T-helper 17 cell (primary cell): ENCODE results near the gene ETV1. TPM values are rescaled to one million over a fixed set of nuclear protein-coding genes. Genes with fewer than 3 reads are reported as not detected.
A peak's percentile ranks its signal among the peaks of the same experiment; 100 is the strongest.

ENCODE experiments used
- ATAC-seq: fragments of 150-1000 bp; cut with Tn5 transposase; 2 replicates; pipeline ENCODE4 v1.10.0; 2021; ENCODE audit warnings: mild to moderate bottlenecking, moderate library complexity
- DNase-seq, 3 donors: peaks; one replicate each; pipeline versions ENCODE4 v3.0.0 to v3.0.0-alpha.2; 2020 to 2021
- H3K9me3 ChIP-seq: one replicate; pipeline ENCODE4 v1.7.0; 2013; ENCODE audit warnings: low read length, mild to moderate bottlenecking; ENCODE audit not compliant: control insufficient read depth, poor library complexity, severe bottlenecking
- H3K27ac Mint-ChIP-seq: one replicate; pipeline ENCODE4 v1.8.0; 2022; ENCODE audit warnings: mild to moderate bottlenecking, moderate library complexity, mixed read lengths
- H3K27me3 Mint-ChIP-seq: one replicate; pipeline ENCODE4 v1.8.0; 2022; ENCODE audit warnings: mixed read lengths
- H3K36me3 Mint-ChIP-seq: one replicate; pipeline ENCODE4 v1.8.0; 2022; ENCODE audit warnings: low read depth, mixed read lengths
- H3K4me1 Mint-ChIP-seq: one replicate; pipeline ENCODE4 v1.8.0; 2022; ENCODE audit warnings: mild to moderate bottlenecking, mixed read lengths
- H3K4me3 Mint-ChIP-seq: one replicate; pipeline ENCODE4 v1.8.0; 2022; ENCODE audit warnings: mild to moderate bottlenecking, moderate library complexity, mixed read lengths
- total RNA-seq, 4 donors: library from RNA in 2 of 4; stranded (reverse) in 2 of 4; gene quantifications; one replicate each; pipeline ENCODE4 v1.2.3 and lab custom pipeline; 2022 to 2026

ETV1 gene
- total RNA-seq, 2 donors from 2014 or later: 0.55 TPM; not detected in 1

DNA sequence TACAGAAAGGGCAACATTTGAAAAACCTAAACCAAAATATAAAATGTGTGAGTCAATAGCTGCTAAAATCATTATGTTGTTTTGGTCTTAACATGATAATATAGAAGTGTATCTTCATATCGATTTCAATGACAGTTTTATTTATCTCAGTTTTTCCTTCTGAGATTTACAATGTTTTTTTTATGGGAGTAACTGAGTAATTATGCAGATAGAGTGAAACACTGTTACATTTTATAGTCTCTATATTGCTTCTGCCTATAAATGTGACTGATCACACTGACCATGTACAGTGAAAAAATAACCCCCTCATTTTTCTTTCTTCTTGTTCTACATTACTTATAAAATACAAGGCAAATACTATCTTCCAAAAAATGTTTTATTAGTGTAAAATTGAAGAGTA, 81.6 kb downstream of the ETV1 start:
- no peaks in the 10 kb centered on the region for H3K9me3 ChIP-seq
- peak overlapping the region; percentile 76 for H3K27ac Mint-ChIP-seq
- no peaks in the 10 kb centered on the region for H3K36me3 Mint-ChIP-seq
- peaks cover 26% of the 10 kb centered on the region for H3K4me1 Mint-ChIP-seq
- H3K4me3 Mint-ChIP-seq: no peak overlapping the region
- DNase-seq (no peak), ATAC-seq (no peak)
- H3K27me3 Mint-ChIP-seq: no peaks in the 10 kb centered on the region

DNA sequence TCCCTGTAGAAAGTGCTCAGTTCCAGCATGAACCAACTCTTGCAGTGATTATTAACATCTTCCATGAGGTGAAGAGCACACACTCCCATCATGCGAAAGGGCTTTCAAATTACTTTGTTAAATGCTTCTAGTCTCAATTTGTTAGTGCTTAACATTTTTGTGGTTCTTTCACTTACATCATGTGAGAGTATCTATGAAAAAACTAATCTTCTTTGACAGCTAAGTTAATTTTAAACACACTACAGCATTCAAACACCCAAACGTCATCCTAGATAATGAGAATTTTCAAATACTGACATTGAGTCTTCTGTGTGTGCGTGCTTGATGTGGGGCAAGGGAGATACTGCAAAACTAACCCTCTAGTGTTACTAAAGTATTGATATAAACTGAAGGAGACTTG, 84.8 kb downstream of the ETV1 start:
- ATAC-seq (no peak), DNase-seq (no peak)
- no peaks in the 10 kb centered on the region for H3K9me3 ChIP-seq
- Mint-ChIP-seq H3K36me3 (no peaks in the 10 kb centered on the region), H3K27ac (no peak overlapping the region), H3K4me1 (peaks cover 17% of the 10 kb centered on the region), H3K27me3 (no peaks in the 10 kb centered on the region), H3K4me3 (no peak overlapping the region)

DNA sequence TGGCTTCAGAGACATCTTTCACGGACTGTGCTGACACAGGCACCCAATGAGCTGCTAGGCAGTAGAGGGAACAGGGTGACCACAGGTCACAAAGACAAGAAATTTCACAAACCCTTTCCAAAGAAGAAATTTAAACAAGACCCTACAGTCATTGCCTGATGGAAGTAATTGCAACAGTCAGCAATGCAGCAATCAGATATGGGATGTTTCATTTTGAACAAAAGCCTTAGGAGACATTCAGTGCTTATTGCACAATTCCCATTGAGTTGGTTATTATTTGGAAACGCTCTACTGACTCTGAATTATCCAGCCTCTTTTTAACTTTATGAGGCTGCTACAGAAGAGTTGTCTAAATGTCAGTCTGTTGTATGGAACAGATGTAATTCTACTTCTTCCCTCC, 85.5 kb downstream of the ETV1 start:
- H3K27me3 Mint-ChIP-seq: no peaks in the 10 kb centered on the region
- no peak overlapping the region for H3K27ac Mint-ChIP-seq
- H3K4me1 Mint-ChIP-seq: peaks cover 12% of the 10 kb centered on the region
- H3K4me3 Mint-ChIP-seq: no peak overlapping the region
- DNase-seq: no peak
- H3K9me3 ChIP-seq: no peaks in the 10 kb centered on the region
- H3K36me3 Mint-ChIP-seq: no peaks in the 10 kb centered on the region
- ATAC-seq: no peak

DNA sequence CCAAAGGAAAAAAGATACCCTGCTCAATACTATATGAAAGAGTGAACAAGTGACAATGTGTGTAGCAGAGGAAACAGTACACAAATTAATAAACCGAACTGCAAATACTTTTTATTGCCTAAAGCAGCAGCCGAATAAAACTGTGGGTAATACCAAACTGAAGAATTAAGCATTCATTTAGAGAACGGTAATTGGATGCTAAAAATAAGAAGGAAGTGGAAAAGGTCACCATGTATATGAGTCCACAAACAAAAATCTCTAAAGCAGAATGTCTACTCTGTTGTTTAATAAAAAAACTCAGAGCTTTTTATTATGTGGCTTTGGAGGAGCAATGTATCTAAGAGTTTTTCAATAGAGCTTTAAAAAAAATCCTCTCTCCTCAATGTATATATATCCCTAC, 87.9 kb downstream of the ETV1 start:
- H3K4me3 Mint-ChIP-seq: no peak overlapping the region
- ATAC-seq: no peak
- no peak for DNase-seq
- H3K4me1 Mint-ChIP-seq: no peaks in the 10 kb centered on the region
- no peaks in the 10 kb centered on the region for H3K9me3 ChIP-seq
- no peaks in the 10 kb centered on the region for H3K36me3 Mint-ChIP-seq
- no peak overlapping the region for H3K27ac Mint-ChIP-seq
- H3K27me3 Mint-ChIP-seq: no peaks in the 10 kb centered on the region

DNA sequence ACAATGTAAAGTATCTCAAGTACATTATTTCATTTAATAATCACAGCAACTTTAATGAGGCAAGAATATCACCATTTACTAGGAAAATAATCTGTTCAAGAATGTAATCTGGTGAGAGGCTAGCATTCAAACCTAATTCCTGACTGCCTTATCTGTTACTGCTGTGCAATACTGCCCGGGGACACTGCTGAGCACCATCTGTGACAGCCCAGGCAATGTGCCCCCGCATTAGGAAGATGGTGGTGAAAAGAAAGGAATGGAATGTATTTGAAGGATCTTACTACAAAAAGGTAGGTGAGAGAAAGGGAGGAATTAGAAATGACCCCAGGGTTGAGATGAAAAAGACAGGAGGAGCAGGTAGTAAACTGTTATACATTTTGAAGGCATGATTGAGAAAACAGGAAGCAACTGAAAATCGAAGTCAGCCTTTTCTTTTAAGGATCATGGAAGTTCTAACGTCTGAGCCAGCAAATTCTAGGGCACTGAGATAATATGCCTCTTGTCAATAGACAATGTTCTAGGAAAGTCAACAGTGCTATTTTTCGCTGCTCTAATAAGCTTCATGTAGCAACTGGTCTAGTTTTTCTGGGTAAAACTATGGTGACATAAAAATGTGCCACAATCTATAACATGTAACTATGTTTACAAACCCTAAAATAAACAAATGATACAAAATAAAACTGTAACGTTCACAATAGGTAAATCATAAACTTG, 90.4 kb downstream of the ETV1 start:
- no peak overlapping the region for H3K4me3 Mint-ChIP-seq

DNA sequence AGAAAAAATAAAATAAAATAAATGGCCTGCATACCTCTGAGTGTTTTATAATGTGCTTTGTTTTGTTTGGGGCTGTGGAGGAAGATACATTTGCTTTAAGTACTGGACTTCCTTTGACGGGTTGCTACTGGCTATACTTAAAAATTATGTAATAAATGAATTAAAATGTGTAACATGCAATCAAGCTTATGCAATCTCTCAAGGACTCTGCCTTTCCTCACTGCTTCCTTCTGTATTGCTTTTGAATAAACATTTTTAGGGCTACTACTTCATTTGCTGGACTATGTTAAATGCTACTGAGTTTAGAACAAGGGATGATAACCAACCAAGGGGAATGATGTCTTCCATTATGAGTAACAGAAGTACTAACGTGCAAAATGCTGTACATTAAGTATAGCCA, 91.6 kb downstream of the ETV1 start:
- H3K36me3 Mint-ChIP-seq: no peaks in the 10 kb centered on the region
- DNase-seq (no peak), ATAC-seq (no peak)
- no peaks in the 10 kb centered on the region for H3K9me3 ChIP-seq
- no peak overlapping the region for H3K27ac Mint-ChIP-seq
- no peak overlapping the region for H3K4me3 Mint-ChIP-seq
- no peaks in the 10 kb centered on the region for H3K27me3 Mint-ChIP-seq
- no peaks in the 10 kb centered on the region for H3K4me1 Mint-ChIP-seq

More for the DNA sequence above, 90.4 kb downstream of the ETV1 start:
- Mint-ChIP-seq H3K36me3 (no peaks in the 10 kb centered on the region), H3K27me3 (no peaks in the 10 kb centered on the region), H3K27ac (no peak overlapping the region), H3K4me1 (no peaks in the 10 kb centered on the region)
- ATAC-seq (no peak), DNase-seq (no peak)
- H3K9me3 ChIP-seq: no peaks in the 10 kb centered on the region

DNA sequence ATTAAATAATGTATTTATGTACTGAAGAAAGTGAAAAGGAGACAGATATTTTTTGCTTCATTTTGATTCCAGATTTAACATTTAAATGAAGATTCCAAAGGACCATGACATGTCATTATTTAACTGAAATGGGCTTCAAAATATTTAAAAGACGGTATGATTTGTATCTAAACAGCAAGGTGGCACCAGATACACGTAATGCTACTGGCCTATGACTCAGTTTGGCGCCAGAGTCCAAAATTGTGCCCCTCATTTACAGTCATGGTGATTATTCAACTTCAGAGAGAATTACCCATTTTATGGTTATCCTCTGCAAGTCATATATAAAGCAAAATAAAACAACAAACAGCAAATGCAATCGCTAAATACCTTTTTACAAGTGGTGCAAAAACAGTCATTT, 94.5 kb downstream of the ETV1 start:
- H3K27ac Mint-ChIP-seq: no peak overlapping the region
- H3K4me3 Mint-ChIP-seq: no peak overlapping the region
- DNase-seq (no peak), ATAC-seq (no peak)
- H3K4me1 Mint-ChIP-seq: no peaks in the 10 kb centered on the region
- H3K9me3 ChIP-seq: no peaks in the 10 kb centered on the region
- H3K27me3 Mint-ChIP-seq: no peaks in the 10 kb centered on the region
- no peaks in the 10 kb centered on the region for H3K36me3 Mint-ChIP-seq

DNA sequence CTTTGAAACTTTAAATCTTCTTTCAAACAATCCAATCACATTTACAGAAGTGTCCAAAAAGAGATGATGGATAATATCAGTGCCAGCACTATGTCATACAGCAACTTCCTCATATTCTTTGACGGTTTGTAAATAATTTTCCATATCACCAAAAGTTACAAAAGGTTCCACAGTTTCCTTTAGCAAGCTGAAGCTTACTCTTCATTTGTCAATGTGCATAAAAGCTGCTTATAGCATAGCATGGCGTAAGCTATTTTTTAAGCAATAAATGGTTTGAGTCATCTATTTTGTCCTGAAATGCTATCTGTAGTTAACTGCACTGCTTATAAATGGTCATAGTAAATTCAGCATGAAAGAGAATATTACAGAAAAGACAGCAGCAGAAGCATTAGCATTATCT, 95.1 kb downstream of the ETV1 start:
- Mint-ChIP-seq H3K27ac (no peak overlapping the region), H3K4me1 (no peaks in the 10 kb centered on the region), H3K4me3 (no peak overlapping the region), H3K27me3 (no peaks in the 10 kb centered on the region), H3K36me3 (no peaks in the 10 kb centered on the region)
- ATAC-seq (no peak), DNase-seq (no peak)
- H3K9me3 ChIP-seq: no peaks in the 10 kb centered on the region

DNA sequence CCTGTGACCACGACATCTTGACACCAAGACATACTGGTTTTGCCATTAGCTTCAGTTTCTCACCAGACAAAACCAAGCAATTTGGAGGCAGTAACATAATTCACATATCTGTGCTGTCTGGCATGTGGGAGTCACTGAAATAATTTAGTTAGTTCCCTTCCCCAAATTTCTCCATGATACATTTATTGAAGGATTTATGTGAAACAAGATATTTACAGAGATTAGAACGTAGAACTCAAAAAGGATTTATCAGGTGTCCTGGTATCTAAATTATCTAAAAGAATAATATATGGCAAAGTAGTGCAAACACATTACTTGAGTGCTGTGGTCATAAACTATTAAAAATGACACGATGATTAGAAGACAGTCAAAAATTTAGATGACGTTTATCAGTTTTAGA, 98.7 kb downstream of the ETV1 start:
- no peaks in the 10 kb centered on the region for H3K27me3 Mint-ChIP-seq
- no peak overlapping the region for H3K4me3 Mint-ChIP-seq
- H3K27ac Mint-ChIP-seq: no peak overlapping the region
- H3K36me3 Mint-ChIP-seq: no peaks in the 10 kb centered on the region
- no peaks in the 10 kb centered on the region for H3K9me3 ChIP-seq
- no peak for ATAC-seq
- DNase-seq: no peak
- H3K4me1 Mint-ChIP-seq: no peaks in the 10 kb centered on the region

DNA sequence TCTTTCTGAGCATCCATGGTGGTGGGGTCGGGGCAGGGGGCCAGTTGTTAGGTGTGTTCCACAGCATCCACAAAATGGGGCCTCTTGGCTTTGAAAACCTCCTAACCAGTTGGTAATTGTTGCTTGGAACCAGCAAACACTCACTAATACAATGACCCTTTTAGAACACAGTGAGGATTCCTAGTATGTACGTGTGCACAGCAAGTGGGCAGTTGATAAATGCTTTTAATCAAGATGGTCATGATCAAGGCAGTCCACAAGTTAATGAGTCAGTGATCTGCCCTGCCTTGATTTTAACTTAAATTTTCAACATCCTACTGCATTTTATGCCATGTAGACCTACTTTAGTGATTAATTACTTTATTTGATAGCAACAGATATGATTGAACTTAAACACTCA, 103.1 kb downstream of the ETV1 start:
- Mint-ChIP-seq H3K27ac (no peak overlapping the region), H3K4me1 (no peaks in the 10 kb centered on the region), H3K36me3 (no peaks in the 10 kb centered on the region), H3K27me3 (no peaks in the 10 kb centered on the region), H3K4me3 (no peak overlapping the region)
- ATAC-seq (no peak), DNase-seq (no peak)
- H3K9me3 ChIP-seq: no peaks in the 10 kb centered on the region

DNA sequence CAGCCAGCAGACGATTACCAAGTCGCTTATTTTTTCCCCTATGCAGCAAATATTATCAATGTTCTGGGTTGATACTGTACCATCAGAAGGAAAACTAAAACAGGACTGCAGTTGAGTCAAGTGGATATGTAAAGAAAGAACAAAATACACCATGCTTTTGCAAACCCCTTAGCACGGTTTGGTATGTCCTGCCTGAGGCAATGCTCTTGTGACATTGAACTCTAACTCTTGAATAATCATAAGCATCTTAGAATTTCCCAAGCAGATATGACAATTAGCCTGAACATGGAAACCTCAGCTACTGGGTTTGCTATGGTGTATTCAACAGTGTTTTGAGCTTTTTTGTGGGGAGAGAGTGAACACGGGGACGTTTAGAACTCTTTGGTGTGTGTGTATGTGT, 107.4 kb downstream of the ETV1 start:
- no peaks in the 10 kb centered on the region for H3K36me3 Mint-ChIP-seq
- no peak overlapping the region for H3K4me3 Mint-ChIP-seq
- no peaks in the 10 kb centered on the region for H3K27me3 Mint-ChIP-seq
- H3K27ac Mint-ChIP-seq: no peak overlapping the region
- H3K4me1 Mint-ChIP-seq: no peaks in the 10 kb centered on the region
- ATAC-seq: no peak
- H3K9me3 ChIP-seq: no peaks in the 10 kb centered on the region
- no peak for DNase-seq

DNA sequence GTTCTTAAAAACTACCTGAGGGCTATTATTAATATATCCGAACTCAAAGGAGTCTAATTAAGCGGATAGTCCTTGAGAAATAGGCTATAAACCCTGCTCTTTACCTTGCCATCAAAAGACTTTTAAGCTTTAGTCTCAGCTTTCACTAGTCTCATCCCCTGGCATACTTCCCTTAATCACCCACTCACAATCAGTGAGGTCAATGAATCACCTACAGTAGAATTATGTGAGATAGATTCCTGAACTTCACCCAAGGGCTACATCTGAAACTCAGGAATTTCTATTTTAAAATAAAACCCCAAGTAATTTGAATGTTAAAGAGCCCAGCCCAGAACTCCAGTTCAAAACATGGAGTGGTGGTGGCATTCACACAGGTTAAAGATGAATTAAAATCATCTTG, 108.7 kb downstream of the ETV1 start:
- ATAC-seq (no peak), DNase-seq (no peak)
- no peaks in the 10 kb centered on the region for H3K4me1 Mint-ChIP-seq
- no peaks in the 10 kb centered on the region for H3K36me3 Mint-ChIP-seq
- H3K4me3 Mint-ChIP-seq: no peak overlapping the region
- no peaks in the 10 kb centered on the region for H3K9me3 ChIP-seq
- no peak overlapping the region for H3K27ac Mint-ChIP-seq
- no peaks in the 10 kb centered on the region for H3K27me3 Mint-ChIP-seq

DNA sequence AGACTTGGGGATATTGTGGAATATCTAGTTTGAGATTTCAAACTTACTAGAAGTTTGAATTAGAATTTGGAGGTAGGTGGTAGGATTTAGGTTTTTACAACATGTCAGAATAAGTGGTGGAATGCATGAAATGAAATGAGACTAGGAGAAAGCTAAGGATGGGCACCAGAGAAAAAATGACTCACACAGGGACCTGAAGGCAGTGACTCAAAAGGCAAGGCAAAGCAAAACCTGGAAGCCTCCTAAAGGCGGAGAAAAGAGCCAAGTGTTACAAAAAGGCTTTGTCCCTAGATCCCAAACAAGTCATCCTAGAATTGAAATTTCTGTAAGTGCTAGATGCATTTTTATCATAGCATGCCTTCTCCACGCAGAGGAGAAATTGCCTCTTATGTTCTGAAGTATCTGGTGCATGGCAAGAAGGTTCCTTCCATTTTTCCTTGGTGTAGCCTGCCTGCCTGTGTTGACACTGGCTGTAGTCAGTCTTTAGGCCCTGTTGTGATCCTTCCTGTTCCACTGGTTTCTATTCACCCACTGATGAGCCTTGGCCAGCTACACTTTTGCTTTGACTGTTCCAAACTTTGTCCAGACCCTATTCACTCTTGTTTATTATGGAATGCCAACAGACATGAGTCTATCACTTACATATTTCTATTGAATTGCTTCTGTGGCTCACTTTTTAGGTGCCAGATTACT, 109.3 kb downstream of the ETV1 start:
- Mint-ChIP-seq H3K4me3 (no peak overlapping the region), H3K4me1 (no peaks in the 10 kb centered on the region), H3K27me3 (no peaks in the 10 kb centered on the region), H3K27ac (no peak overlapping the region), H3K36me3 (no peaks in the 10 kb centered on the region)
- no peak for DNase-seq
- no peaks in the 10 kb centered on the region for H3K9me3 ChIP-seq
- ATAC-seq: no peak

DNA sequence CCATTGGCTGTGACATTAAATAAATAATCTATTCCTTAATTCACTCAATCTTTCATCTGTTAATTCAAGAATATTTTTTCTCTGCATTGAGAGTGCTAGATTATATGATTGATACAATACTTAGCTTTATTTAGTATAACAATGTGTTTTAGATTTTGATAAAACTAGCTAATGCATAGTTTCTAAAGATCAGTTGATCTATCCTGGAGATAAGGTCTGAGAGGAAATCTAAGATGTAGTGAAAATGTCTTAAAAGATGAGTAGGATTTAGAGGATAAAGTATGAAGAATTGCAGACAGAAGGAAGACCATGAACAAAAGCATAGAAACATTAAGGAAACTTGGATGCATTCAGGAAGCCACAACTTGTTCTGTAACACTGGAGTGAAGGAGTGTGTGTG, 110.3 kb downstream of the ETV1 start:
- H3K27me3 Mint-ChIP-seq: no peaks in the 10 kb centered on the region
- ATAC-seq (no peak), DNase-seq (no peak)
- no peaks in the 10 kb centered on the region for H3K36me3 Mint-ChIP-seq
- no peak overlapping the region for H3K27ac Mint-ChIP-seq
- H3K9me3 ChIP-seq: no peaks in the 10 kb centered on the region
- H3K4me1 Mint-ChIP-seq: peaks cover 2% of the 10 kb centered on the region
- H3K4me3 Mint-ChIP-seq: no peak overlapping the region
